ENCODE results near the gene PIEZO2.

DNA sequence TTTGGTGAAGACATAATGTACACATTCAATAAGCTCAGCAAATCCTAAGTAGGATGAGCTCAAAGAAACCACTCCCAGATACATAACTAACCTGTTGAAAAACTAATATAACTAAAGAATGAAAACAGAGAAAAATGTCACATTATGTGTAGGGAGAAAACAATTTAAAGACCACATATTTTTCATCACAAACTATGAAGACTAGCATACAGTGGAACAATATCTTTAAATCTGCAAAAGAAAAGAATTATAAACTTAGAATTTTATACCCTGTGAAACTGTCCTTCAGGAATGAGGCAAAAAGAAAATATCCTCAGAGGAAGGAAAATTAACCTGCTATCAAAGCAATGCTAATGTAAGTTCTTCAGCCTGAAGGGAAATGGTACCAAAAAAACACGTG is 151.5 kb downstream of the PIEZO2 start:
- TF ChIP-seq CTCF (IDR thresholded peaks at IDR 0.05) (no peak), POLR2A (IDR thresholded peaks at IDR 0.05) (no peak)

Measured in heart left ventricle (tissue), 13 donors.